Measurements from ENCODE around the gene TTC13. TPM values are rescaled to one million over a fixed set of nuclear protein-coding genes. Genes with fewer than 3 reads are reported as not detected.

TTC13 gene
- total RNA-seq, 1 experiment from 2014 or later: 11.2 TPM

DNA sequence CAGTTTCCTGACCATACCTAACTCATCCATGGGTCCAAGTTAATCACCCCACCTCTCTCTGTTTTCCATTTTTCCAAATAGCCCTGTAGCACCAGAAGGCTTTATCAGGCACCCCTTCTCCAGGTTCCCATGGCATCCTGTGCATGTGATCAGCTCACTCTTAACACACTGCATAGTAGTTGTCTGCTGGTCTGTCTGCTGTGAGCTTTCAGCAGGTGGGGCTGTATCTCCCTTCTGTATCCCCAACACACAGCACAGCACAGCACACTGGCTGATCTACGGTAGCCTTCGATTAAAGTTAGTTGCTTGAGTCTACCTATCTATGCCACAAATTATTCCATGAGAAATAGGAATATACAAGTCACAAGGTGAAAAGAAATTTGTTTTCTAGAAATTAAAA lies 56.0 kb downstream of the TTC13 start:
- no peak overlapping the region for H2AFZ ChIP-seq (ENCODE audit: low read length)
- peaks cover 16% of the 10 kb centered on the region; the same call in 1 of the 2 replicates for H3K36me3 ChIP-seq (ENCODE audit: insufficient read depth, low read length)

DNA sequence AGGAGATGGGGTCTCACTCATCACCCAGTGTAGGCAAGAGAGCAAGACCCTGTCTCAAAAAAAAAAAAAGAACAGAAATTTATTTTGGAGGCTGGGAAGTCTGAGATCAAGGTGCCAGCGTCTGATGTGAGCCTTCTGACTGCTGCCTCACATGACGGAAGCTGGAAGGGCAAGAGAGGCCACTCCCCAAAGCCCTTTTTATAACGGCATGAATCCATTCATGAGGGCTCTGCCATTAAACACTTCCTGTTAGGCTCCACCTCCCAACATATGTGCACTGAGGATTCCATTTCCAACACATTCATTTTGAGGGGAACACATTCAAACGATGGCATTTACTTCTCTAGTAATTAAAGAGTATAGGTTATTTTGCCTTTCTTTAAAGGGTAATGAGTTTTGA lies 59.5 kb downstream of the TTC13 start:
- no peaks in the 10 kb centered on the region for H4K20me1 ChIP-seq (ENCODE audit: insufficient read depth, low read depth, low read length)
- H3K27ac ChIP-seq (ENCODE audit: low read length): no peak overlapping the region
- H3K36me3 ChIP-seq (ENCODE audit: insufficient read depth, low read length): peaks cover 8% of the 10 kb centered on the region; the same call in 1 of the 2 replicates

More for the DNA sequence above, 56.0 kb downstream of the TTC13 start:
- Histone ChIP-seq H4K20me1 (ENCODE audit: insufficient read depth, low read depth, low read length) (no peaks in the 10 kb centered on the region), H3K4me2 (ENCODE audit: low read depth, low read length, poor library complexity, severe bottlenecking) (no peak overlapping the region), H3K9me2 (replicated peaks; ENCODE audit: insufficient read depth, low read length) (no peaks in the 10 kb centered on the region), H3K4me1 (ENCODE audit: low read length) (no peaks in the 10 kb centered on the region), H3K27ac (ENCODE audit: low read length) (no peak overlapping the region), H3K4me3 (ENCODE audit: low read length) (no peak overlapping the region), H3K79me2 (ENCODE audit: low read length) (no peaks in the 10 kb centered on the region), H3K27me3 (ENCODE audit: low read length) (no peaks in the 10 kb centered on the region), H3K9me3 (ENCODE audit: low read length) (no peaks in the 10 kb centered on the region), H3K9ac (ENCODE audit: low read length) (no peak overlapping the region)
- DNase-seq: peak; percentile 49

DNA sequence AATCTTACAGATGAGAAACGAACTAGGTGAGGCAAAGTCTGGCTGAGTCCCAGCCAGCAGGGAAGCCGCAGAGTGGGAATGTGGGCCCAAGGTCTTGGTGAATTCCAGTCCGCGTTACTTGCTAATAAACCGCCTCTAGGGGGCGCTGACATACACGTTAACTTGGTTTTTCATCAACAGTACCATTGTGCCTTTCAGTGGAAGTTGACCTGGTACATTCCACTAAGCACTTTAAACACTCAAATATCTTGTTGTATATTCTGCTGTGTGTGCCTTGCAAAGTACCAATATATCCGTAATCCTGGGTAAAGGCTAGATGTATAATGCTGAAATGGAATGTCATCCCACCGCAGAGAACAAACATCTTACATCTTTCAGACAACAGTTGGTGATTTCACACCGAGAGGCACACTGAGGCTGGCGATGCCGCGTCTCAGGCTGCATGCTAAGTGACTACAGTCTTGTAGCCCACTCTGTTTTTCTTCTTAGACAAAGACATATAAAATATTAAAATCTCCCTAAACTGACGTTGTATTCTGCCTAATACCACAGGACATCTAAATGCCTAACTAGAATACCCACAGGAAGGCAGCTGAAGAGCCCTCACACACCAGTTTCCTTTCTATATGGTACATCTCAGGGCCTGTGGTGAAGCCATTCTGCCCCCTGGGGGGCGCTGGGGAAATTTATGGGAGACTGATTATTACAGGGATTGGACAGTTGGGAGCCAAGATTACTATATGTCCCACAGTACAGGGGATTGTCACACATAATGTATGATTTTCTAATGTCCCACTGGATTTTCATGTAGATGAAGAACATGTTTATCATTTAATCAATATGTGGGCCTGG lies 61.2 kb downstream of the TTC13 start:
- no peaks in the 10 kb centered on the region for H3K27me3 ChIP-seq (ENCODE audit: low read length)
- H3K36me3 ChIP-seq (ENCODE audit: insufficient read depth, low read length): peaks cover 8% of the 10 kb centered on the region; the same call in 1 of the 2 replicates
- no peak overlapping the region for H3K9ac ChIP-seq (ENCODE audit: low read length)
- H3K9me3 ChIP-seq (ENCODE audit: low read length): no peaks in the 10 kb centered on the region
- no peaks in the 10 kb centered on the region for H3K9me2 ChIP-seq (replicated peaks; ENCODE audit: insufficient read depth, low read length)
- no peak overlapping the region for H3K4me3 ChIP-seq (ENCODE audit: low read length)
- H2AFZ ChIP-seq (ENCODE audit: low read length): no peak overlapping the region
- peak; percentile 92 for DNase-seq
- no peaks in the 10 kb centered on the region for H4K20me1 ChIP-seq (ENCODE audit: insufficient read depth, low read depth, low read length)
- H3K27ac ChIP-seq (ENCODE audit: low read length): no peak overlapping the region
- no peak overlapping the region for H3K4me2 ChIP-seq (ENCODE audit: low read depth, low read length, poor library complexity, severe bottlenecking)
- no peaks in the 10 kb centered on the region for H3K79me2 ChIP-seq (ENCODE audit: low read length)
- H3K4me1 ChIP-seq (ENCODE audit: low read length): no peaks in the 10 kb centered on the region

More for the DNA sequence above, 59.5 kb downstream of the TTC13 start:
- Histone ChIP-seq H3K9me3 (ENCODE audit: low read length) (no peaks in the 10 kb centered on the region), H2AFZ (ENCODE audit: low read length) (no peak overlapping the region), H3K4me2 (ENCODE audit: low read depth, low read length, poor library complexity, severe bottlenecking) (no peak overlapping the region), H3K4me1 (ENCODE audit: low read length) (no peaks in the 10 kb centered on the region), H3K9me2 (replicated peaks; ENCODE audit: insufficient read depth, low read length) (no peaks in the 10 kb centered on the region), H3K79me2 (ENCODE audit: low read length) (no peaks in the 10 kb centered on the region), H3K27me3 (ENCODE audit: low read length) (no peaks in the 10 kb centered on the region), H3K9ac (ENCODE audit: low read length) (no peak overlapping the region), H3K4me3 (ENCODE audit: low read length) (no peak overlapping the region)
- DNase-seq: no peak

DNA sequence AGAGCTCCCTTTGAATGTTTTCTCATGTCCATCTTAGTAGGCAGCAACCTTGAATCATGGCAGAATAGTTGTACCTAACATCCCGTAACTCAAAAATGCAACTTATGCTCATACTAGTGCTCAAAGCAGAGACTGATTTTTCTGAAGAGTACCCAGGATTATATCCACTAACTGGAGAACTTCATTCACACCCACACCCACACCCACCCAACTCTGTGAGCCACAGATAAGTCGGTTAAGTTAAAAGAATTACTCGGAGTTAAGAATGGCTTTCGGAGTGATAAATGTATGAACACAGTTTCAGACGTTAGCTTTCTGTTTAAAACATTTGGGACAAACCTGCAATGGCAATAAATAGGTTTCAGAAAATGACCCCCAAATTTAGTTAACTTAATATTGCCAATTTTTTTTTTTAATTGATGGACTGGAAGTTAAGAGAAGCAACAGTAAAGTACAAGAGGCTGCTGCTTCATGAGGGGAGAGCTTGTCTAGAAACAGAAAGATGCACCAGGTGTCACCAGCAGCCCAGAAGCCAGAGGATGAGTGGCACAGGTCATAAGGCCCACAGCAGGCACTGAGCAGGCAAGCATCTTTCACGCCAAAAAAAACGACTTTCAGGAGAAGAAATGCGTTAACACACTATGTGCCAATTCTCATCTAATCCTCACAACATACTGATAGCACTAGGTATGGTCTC lies 61.9 kb downstream of the TTC13 start:
- Histone ChIP-seq H3K9ac (ENCODE audit: low read length) (no peak overlapping the region), H3K4me1 (ENCODE audit: low read length) (no peaks in the 10 kb centered on the region), H3K4me2 (ENCODE audit: low read depth, low read length, poor library complexity, severe bottlenecking) (no peak overlapping the region), H3K9me3 (ENCODE audit: low read length) (no peaks in the 10 kb centered on the region), H3K36me3 (ENCODE audit: insufficient read depth, low read length) (peaks cover 8% of the 10 kb centered on the region; the same call in 1 of the 2 replicates), H4K20me1 (ENCODE audit: insufficient read depth, low read depth, low read length) (no peaks in the 10 kb centered on the region), H3K4me3 (ENCODE audit: low read length) (no peak overlapping the region), H2AFZ (ENCODE audit: low read length) (no peak overlapping the region), H3K27ac (ENCODE audit: low read length) (no peak overlapping the region), H3K27me3 (ENCODE audit: low read length) (no peaks in the 10 kb centered on the region), H3K79me2 (ENCODE audit: low read length) (no peaks in the 10 kb centered on the region), H3K9me2 (replicated peaks; ENCODE audit: insufficient read depth, low read length) (no peaks in the 10 kb centered on the region)
- DNase-seq: no peak

DNA sequence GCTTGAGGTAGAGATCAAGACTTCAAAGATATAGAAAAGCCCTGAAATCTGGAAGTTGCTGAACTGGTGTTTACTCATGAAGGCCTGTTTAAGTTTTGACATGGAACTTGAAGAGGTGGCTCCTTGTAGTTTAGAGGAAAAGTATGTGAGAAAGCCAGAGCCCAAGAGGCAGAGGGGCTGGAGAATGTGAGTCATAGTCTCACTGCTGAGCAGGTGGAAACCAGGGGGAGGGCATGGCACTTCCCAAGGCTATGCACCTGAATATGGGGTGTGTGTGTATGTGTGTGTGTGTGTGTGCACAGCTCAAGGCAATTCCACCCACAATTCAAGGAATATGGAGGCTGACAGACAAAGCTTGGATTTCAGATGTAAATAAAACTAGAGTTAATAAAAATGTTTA lies 63.6 kb downstream of the TTC13 start:
- no peaks in the 10 kb centered on the region for H3K9me2 ChIP-seq (replicated peaks; ENCODE audit: insufficient read depth, low read length)
- H4K20me1 ChIP-seq (ENCODE audit: insufficient read depth, low read depth, low read length): no peaks in the 10 kb centered on the region
- no peaks in the 10 kb centered on the region for H3K79me2 ChIP-seq (ENCODE audit: low read length)
- no peaks in the 10 kb centered on the region for H3K27me3 ChIP-seq (ENCODE audit: low read length)
- no peaks in the 10 kb centered on the region for H3K4me1 ChIP-seq (ENCODE audit: low read length)
- H3K9me3 ChIP-seq (ENCODE audit: low read length): no peaks in the 10 kb centered on the region
- no peaks in the 10 kb centered on the region; the same call in 1 of the 2 replicates for H3K36me3 ChIP-seq (ENCODE audit: insufficient read depth, low read length)
- no peak overlapping the region for H2AFZ ChIP-seq (ENCODE audit: low read length)
- DNase-seq: no peak
- H3K9ac ChIP-seq (ENCODE audit: low read length): no peak overlapping the region
- no peak overlapping the region for H3K4me2 ChIP-seq (ENCODE audit: low read depth, low read length, poor library complexity, severe bottlenecking)
- no peak overlapping the region for H3K27ac ChIP-seq (ENCODE audit: low read length)
- no peak overlapping the region for H3K4me3 ChIP-seq (ENCODE audit: low read length)

DNA sequence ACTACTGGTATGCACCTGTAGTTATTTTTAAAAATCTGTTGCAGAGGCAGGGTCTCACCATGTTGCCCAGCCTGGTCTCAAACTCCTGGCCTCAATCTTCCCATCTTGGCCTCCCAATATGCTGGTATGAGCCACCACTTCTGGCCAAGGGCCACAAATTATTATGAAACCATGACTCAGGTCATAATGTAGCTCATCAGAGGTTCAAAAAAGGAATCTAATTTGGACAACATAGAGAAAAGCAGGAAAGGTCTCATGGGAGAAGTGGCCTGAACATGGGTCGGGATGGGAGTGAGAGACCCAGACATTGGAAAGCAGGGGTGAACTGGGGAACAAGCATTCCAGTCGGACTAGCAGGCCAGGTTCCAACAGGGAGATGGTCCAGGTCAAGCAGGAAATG lies 65.2 kb downstream of the TTC13 start:
- Histone ChIP-seq H4K20me1 (ENCODE audit: insufficient read depth, low read depth, low read length) (no peaks in the 10 kb centered on the region), H3K36me3 (ENCODE audit: insufficient read depth, low read length) (no peaks in the 10 kb centered on the region; the same call in 1 of the 2 replicates), H3K79me2 (ENCODE audit: low read length) (no peaks in the 10 kb centered on the region), H3K27ac (ENCODE audit: low read length) (no peak overlapping the region), H3K9me3 (ENCODE audit: low read length) (no peaks in the 10 kb centered on the region), H3K9ac (ENCODE audit: low read length) (no peak overlapping the region), H2AFZ (ENCODE audit: low read length) (no peak overlapping the region), H3K4me1 (ENCODE audit: low read length) (no peaks in the 10 kb centered on the region), H3K4me2 (ENCODE audit: low read depth, low read length, poor library complexity, severe bottlenecking) (no peak overlapping the region), H3K4me3 (ENCODE audit: low read length) (no peak overlapping the region), H3K9me2 (replicated peaks; ENCODE audit: insufficient read depth, low read length) (no peaks in the 10 kb centered on the region), H3K27me3 (ENCODE audit: low read length) (no peaks in the 10 kb centered on the region)
- DNase-seq: no peak

DNA sequence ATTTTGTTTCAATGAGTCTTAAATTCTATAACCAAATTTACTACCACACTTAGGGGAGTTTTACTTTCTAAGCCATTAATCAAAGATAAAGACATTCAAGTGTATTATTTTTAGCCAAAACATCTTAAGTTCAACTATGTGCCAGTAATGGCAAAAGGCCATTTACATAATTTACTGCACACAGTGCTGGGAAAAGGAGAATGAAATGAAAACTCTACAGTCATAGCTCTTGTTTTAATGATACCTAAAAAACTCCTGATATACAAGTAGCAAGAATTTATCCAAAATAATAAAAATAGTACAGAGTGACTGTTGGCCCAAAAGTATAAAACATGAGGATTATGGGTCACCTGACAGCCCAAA lies 67.9 kb downstream of the TTC13 start:
- Histone ChIP-seq H3K27me3 (ENCODE audit: low read length) (no peaks in the 10 kb centered on the region), H4K20me1 (ENCODE audit: insufficient read depth, low read depth, low read length) (no peaks in the 10 kb centered on the region), H3K4me3 (ENCODE audit: low read length) (no peak overlapping the region), H3K9ac (ENCODE audit: low read length) (no peak overlapping the region), H3K79me2 (ENCODE audit: low read length) (no peaks in the 10 kb centered on the region), H3K9me2 (replicated peaks; ENCODE audit: insufficient read depth, low read length) (no peaks in the 10 kb centered on the region), H3K4me1 (ENCODE audit: low read length) (no peaks in the 10 kb centered on the region), H3K9me3 (ENCODE audit: low read length) (no peaks in the 10 kb centered on the region), H3K27ac (ENCODE audit: low read length) (no peak overlapping the region), H3K4me2 (ENCODE audit: low read depth, low read length, poor library complexity, severe bottlenecking) (no peak overlapping the region), H2AFZ (ENCODE audit: low read length) (no peak overlapping the region), H3K36me3 (ENCODE audit: insufficient read depth, low read length) (peaks cover 3% of the 10 kb centered on the region; the same call in 1 of the 2 replicates)
- no peak for DNase-seq

DNA sequence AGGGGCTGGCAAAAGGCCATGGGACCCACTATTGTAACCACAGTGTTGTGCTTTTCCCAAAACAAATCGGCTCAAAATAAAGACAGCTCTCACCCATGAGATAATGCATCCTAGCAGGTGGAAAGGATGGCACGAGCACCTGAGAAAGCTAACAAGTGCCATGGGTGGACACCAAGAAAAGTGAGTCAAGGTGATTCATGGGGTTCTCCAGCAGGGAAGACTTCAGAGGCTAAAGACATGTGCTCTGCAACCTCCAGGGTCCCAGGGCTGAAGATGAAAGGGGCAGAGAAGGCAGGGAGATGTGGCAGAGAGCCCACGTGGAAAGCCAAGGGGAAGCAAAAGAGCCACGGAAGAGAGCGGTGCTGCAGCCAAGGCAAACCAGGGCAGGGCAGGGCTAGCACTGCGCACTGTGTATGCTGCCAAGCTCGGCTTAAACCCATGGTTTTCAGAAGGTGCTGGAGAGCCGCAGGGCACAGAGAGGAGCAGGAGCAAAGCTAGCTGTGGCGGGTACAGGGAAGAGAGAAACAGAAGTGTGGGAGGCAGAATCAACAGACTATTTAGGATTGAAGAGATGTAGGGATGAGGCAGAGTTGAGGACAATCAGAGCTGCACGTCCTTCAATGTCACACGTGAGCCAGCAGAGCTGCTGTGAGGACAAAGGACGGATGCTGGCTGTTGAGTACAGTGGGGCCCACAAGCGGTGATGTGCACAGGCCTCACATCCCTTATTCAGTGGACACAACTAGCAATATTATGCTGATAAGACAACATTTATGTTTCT lies 68.5 kb downstream of the TTC13 start:
- Histone ChIP-seq H3K9me3 (ENCODE audit: low read length) (no peaks in the 10 kb centered on the region), H3K36me3 (ENCODE audit: insufficient read depth, low read length) (peaks cover 3% of the 10 kb centered on the region; the same call in 1 of the 2 replicates), H3K4me2 (ENCODE audit: low read depth, low read length, poor library complexity, severe bottlenecking) (no peak overlapping the region)

More for the DNA sequence above, 68.5 kb downstream of the TTC13 start:
- H3K4me1 ChIP-seq (ENCODE audit: low read length): no peaks in the 10 kb centered on the region
- H3K4me3 ChIP-seq (ENCODE audit: low read length): no peak overlapping the region
- no peak overlapping the region for H2AFZ ChIP-seq (ENCODE audit: low read length)
- H4K20me1 ChIP-seq (ENCODE audit: insufficient read depth, low read depth, low read length): no peaks in the 10 kb centered on the region
- no peak for DNase-seq
- no peaks in the 10 kb centered on the region for H3K79me2 ChIP-seq (ENCODE audit: low read length)
- no peak overlapping the region for H3K27ac ChIP-seq (ENCODE audit: low read length)
- H3K9me2 ChIP-seq (replicated peaks; ENCODE audit: insufficient read depth, low read length): no peaks in the 10 kb centered on the region
- H3K9ac ChIP-seq (ENCODE audit: low read length): no peak overlapping the region
- H3K27me3 ChIP-seq (ENCODE audit: low read length): no peaks in the 10 kb centered on the region

Data from Karpas-422 (cell line).